ENCODE data around the gene SLC6A6. TPM values are rescaled to one million over a fixed set of nuclear protein-coding genes. Genes with fewer than 3 reads are reported as not detected.

The SLC6A6 gene
- total RNA-seq, 1 experiment from 2014 or later = 34.2 TPM

Other genes starting within 250 kb of the SLC6A6 start
- 28.4 and 32.2 TPM in 2 replicates for gene XPC, start 224.0 kb upstream of the SLC6A6 start, total RNA-seq (2014; rRNA removed; shearing (Covaris generic))
- gene LSM3, start 223.8 kb upstream of the SLC6A6 start, total RNA-seq (2014; rRNA removed; shearing (Covaris generic)) = 45.3 and 49.4 TPM in 2 replicates
- gene GRIP2, start 137.7 kb downstream of the SLC6A6 start, total RNA-seq (2014; rRNA removed; shearing (Covaris generic)) = 0.10 TPM in 1 of 2 replicates, not detected in the other
- 9.8 and 22.1 TPM in 2 replicates for gene CCDC174, start 249.2 kb downstream of the SLC6A6 start, total RNA-seq (2014; rRNA removed; shearing (Covaris generic))

All from A172 (cell line).